ENCODE data around the gene PRSS50.

Gene PRSS50

DNA sequence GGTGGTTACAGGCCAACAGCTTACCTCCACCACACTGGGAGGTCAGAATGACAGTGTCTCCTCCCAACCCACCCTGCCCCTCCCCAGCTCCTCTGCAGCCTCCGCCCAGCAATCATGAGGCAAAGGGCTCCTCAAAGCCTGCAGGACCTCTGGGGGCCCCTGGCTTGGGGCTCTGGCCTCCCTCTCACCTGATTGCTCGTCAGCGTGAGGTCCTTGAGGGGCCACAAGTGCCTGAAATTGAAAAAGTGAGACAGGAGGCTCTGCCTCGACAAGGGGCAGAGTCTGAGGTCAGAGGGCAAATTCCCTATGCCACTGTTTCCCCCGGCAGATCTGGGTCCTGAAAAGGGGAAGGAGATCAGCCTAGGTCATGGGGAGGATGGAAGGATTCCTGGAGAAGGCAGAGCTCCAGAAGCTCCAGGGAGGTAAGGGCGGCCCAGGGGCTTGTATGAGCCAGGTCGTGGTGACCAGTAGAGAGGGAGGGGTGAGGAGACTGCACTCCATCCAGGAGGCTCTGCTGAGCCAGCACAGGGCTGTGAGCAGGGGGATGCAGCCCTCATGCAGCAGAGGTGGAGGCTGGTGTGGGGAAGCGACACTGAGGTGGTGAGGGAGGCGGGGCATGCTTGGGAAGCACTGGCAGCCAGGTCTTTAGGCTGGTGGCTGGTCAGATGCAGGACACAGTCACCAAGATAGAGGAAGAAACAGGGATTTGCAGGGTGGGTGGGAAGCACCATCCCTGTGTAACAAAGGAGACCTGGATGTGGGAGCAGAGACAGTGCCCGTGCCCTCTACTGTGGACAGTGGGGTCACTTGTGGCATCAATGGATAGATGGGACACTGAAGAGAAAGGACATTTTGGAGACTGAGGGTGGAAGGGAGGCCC, 44.3 kb downstream of the PRSS50 start:
- no peak overlapping the region for H3K4me3 ChIP-seq (ENCODE audit: low read depth, low read length)
- TF ChIP-seq, protein P1, sequence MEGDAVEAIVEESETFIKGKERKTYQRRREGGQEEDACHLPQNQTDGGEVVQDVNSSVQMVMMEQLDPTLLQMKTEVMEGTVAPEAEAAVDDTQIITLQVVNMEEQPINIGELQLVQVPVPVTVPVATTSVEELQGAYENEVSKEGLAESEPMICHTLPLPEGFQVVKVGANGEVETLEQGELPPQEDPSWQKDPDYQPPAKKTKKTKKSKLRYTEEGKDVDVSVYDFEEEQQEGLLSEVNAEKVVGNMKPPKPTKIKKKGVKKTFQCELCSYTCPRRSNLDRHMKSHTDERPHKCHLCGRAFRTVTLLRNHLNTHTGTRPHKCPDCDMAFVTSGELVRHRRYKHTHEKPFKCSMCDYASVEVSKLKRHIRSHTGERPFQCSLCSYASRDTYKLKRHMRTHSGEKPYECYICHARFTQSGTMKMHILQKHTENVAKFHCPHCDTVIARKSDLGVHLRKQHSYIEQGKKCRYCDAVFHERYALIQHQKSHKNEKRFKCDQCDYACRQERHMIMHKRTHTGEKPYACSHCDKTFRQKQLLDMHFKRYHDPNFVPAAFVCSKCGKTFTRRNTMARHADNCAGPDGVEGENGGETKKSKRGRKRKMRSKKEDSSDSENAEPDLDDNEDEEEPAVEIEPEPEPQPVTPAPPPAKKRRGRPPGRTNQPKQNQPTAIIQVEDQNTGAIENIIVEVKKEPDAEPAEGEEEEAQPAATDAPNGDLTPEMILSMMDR (IDR thresholded peaks at IDR 0.05; ENCODE audit: borderline replicate concordance, insufficient read depth, low read depth, low read length) = no peak

DNA sequence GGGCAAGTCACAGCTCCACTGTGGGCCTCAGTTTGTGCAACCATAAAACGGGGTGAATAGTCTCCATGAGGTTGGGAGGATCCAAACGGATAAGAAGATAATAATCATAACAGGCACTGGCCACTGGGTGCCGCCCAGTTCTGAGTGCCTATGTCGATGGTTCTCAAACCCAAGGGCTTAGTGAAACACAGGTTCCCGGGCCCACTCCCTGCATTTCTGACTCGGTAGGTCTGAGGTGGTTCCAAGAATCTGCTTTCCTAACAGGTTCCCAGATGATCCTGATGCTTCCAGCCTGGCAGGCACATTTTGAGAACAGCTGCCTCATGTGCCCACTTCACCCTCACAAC, 45.3 kb downstream of the PRSS50 start:
- no peak overlapping the region for H3K4me3 ChIP-seq (ENCODE audit: low read depth, low read length)
- TF ChIP-seq, protein P1 (IDR thresholded peaks at IDR 0.05; ENCODE audit: borderline replicate concordance, insufficient read depth, low read depth, low read length) = no peak

DNA sequence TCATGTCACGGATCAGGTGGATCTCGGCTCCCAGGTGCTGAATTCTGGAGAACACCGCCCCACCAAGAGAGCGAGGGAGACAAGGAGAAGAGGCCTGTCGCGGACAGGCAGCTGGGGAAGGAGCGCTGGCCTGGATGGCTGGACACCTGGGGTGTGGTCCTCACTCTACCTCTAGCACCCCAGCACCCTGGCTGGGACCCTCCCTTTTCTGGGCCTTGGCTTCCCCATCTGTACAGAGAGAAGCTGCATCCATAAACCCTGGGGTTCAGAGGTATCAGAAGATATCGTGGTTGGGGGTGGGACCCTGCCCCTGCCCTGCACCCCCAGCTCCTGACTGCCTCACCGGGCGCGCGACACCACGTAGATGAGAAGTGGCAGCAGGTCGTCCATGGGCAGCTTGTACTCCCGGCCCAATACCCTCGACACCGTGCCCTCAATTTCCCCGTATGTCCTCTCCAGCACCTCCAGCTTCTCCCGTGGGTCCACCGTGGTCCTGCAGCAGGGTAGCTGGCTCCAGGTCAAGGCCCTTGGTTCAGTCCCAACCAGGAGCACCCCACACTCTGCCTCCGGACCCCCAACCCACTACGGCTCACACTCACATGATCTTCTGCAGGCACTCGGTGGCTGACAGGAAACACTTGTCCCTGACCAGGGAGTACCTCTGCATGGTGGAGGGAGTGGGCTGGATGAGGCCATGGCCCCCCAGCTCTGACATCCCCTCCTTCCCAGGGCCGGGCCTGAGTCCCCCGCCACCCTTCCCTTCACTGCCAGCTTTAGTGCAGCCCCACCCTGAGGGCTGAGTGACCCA, 45.9 kb downstream of the PRSS50 start:
- TF ChIP-seq, protein P1 (IDR thresholded peaks at IDR 0.05; ENCODE audit: borderline replicate concordance, insufficient read depth, low read depth, low read length) = no peak
- H3K4me3 ChIP-seq (ENCODE audit: low read depth, low read length) = no peak overlapping the region

DNA sequence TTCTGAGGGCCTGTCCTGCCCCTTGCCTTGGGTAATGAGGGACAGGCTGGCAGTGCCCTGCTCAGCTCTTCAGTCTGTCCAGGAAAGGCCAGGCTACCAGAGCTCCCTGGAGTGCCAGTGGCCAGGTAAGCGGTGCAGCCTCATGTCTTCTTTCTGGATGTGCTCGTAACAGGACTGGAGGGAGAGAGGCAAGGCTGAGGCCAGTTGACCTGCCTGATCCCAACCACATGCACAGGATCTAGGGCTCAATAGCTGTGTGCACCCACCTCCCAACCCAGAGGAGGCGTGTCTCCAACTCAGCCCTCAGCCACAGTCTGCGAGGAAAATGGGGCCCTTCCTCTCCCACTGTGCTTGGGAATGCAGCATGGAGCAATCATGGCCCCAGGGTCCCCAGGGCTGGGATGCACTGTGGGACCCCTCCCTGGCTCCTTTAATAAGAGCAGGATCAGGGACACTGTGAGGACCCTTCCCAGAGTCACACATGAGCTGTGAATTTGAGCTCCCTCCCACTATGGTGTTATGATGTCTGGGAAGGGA, 46.7 kb downstream of the PRSS50 start:
- H3K4me3 ChIP-seq (ENCODE audit: low read depth, low read length) = no peak overlapping the region
- TF ChIP-seq, protein P1 (IDR thresholded peaks at IDR 0.05; ENCODE audit: borderline replicate concordance, insufficient read depth, low read depth, low read length) = no peak

DNA sequence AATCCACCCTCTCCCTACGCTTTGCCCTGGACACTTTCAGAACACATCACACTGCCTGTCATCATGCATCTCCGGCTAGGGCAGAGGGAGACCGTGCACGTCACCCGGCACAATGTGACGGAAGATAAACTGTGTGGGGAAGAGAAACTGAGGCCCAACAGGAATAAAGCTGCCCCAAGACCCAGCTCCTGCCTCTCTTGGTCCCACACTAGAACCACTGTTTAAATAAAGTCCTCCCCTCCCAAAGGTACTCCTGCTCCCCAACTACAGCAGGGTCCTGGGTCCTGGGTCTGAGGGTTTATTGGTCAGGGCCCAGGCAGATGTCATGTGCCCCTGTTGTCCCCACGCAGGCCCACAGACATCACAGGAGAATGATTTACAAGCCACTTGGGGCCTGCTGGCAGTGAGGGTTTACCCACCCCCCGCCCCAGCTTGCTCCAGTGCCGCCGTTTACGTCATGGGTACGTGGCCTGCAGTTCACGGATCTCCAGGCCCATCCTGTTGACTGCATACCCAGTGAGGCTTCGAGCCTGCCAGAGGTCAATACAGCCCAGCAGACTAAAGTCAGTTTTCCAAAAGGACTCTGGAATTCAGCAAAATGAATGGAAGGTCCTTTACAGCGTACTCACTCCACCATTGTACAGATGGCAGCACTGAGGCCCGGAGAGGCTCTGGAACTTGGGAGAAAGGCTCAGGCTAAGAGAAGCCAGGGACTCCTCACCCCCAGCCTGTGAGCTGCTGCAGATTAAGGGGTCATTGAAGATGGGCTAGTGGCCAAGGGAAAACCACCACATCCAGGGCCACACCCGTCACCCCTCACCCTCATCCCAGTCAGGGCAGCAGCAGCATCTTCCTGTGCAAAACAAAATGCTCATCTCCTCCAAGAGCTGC, 47.4 kb downstream of the PRSS50 start:
- TF ChIP-seq, protein P1 (IDR thresholded peaks at IDR 0.05; ENCODE audit: borderline replicate concordance, insufficient read depth, low read depth, low read length) = no peak
- H3K4me3 ChIP-seq (ENCODE audit: low read depth, low read length) = no peak overlapping the region

DNA sequence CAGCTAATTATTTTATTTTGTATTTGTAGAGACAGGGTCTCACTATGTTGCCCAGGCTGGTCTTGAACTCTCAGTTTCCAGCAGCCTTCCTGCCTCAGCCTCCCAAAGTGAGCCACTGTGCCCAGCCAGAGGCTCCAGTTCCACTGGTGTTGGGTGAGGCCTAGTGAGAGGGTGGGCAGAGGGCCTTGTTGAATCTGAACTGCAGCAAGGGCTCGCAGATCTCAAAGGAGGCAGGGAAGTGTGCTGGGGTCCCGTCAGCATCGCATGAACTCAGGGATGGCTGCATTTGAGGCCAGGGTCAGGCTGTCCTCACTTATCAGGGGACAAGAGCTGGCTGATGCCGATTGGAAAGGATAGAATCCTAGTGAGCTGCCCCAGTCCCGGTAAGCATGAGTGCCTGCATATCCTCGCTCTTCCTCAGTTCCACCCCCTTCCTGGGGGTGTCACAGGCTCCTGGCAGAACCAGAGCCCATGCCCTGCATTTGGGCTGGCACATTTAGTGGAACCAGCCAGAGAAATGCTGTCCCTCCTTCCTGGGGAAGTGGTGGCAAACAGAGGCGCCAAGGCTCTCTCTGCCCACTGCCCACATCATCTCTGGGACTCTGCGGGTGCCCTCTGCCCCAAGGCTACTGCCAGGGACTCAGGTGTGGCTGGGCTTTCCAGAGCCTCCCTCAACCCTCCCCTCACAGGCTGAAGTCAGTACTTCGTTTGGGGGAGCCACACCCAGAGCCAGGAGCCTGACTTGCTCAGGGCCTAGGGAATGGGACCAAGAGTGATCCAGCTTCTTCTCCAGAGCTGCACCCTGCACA, 48.3 kb downstream of the PRSS50 start:
- H3K4me3 ChIP-seq (ENCODE audit: low read depth, low read length) = no peak overlapping the region
- TF ChIP-seq, protein P1 (IDR thresholded peaks at IDR 0.05; ENCODE audit: borderline replicate concordance, insufficient read depth, low read depth, low read length) = no peak

All from GM12875 (cell line).